GM06990 (cell line): ENCODE data around the gene UFD1.

Experiments
- DNase-seq: peaks from one replicate; pipeline ENCODE4 v3.0.0-alpha.2; 2011; ENCODE audit not compliant: insufficient read length; ENCODE audit errors: extremely low read depth
- H3K27me3 ChIP-seq: replicated peaks from 2 replicates; pipeline ENCODE4 v1.6.0; 2011; ENCODE audit warnings: low read length; ENCODE audit not compliant: control insufficient read depth, insufficient read depth
- H3K36me3 ChIP-seq: 2 replicates; pipeline ENCODE4 v1.5.1; 2011; ENCODE audit warnings: low read length; ENCODE audit not compliant: control insufficient read depth, insufficient read depth
- H3K4me3 ChIP-seq: replicated peaks from 2 replicates; pipeline ENCODE4 v1.5.1; 2011; ENCODE audit warnings: low read depth, mild to moderate bottlenecking, control low read depth, low read length
- TF ChIP-seq, protein P1 (sequence below): IDR thresholded peaks from 2 replicates; pipeline ENCODE4 v1.5.1; 2011; ENCODE audit warnings: low read length, control low read depth, mild to moderate bottlenecking, inconsistent platforms; ENCODE audit not compliant: insufficient read depth, poor library complexity, severe bottlenecking

Gene UFD1

DNA sequence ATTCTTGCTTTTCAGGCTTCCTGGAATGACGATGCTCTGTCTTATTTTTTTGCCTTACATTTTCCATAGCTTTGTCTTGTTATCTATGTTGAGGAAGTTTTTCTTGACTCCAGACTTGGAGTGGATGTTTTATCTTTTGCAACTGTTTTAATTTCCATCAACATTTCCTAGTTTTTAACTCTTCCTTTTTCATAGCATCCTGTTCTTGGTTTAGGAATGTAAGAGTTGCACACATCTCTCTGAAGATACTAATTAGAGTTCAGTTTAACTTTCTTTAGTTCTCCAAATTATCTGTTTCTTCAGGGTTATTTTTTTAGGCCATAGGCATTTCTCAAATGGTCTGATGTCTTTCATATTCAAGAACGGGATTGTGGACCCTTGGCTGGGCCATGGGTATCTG, 34.8 kb upstream of the UFD1 start:
- no peaks in the 10 kb centered on the region for H3K27me3 ChIP-seq
- no peak for DNase-seq
- TF ChIP-seq, protein P1, sequence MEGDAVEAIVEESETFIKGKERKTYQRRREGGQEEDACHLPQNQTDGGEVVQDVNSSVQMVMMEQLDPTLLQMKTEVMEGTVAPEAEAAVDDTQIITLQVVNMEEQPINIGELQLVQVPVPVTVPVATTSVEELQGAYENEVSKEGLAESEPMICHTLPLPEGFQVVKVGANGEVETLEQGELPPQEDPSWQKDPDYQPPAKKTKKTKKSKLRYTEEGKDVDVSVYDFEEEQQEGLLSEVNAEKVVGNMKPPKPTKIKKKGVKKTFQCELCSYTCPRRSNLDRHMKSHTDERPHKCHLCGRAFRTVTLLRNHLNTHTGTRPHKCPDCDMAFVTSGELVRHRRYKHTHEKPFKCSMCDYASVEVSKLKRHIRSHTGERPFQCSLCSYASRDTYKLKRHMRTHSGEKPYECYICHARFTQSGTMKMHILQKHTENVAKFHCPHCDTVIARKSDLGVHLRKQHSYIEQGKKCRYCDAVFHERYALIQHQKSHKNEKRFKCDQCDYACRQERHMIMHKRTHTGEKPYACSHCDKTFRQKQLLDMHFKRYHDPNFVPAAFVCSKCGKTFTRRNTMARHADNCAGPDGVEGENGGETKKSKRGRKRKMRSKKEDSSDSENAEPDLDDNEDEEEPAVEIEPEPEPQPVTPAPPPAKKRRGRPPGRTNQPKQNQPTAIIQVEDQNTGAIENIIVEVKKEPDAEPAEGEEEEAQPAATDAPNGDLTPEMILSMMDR, result no peak
- H3K4me3 ChIP-seq, result no peak overlapping the region
- peaks cover 8% of the 10 kb centered on the region for H3K36me3 ChIP-seq

DNA sequence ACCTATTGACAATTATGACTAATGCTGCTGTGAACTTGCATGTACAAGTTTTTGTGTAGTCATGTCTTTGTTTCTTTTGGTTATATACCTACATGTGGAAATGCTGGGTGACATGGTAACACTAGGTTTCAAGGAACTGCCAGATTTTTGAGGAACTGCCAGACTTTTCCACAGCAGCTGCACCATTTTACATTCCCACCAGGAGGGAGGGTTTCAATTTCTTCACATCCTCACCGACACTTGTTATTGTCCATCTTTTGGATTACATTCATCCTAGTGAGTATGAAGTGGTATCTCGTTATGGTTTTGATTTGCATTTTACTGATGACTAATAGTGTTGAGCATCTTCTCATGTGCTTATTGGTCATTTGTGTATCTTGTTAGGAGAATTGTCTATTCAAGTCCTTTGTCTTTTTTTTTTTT, 31.9 kb upstream of the UFD1 start:
- no peak for DNase-seq
- TF ChIP-seq, protein P1, result no peak
- Histone ChIP-seq H3K36me3 (peaks cover 6% of the 10 kb centered on the region), H3K4me3 (no peak overlapping the region), H3K27me3 (no peaks in the 10 kb centered on the region)

DNA sequence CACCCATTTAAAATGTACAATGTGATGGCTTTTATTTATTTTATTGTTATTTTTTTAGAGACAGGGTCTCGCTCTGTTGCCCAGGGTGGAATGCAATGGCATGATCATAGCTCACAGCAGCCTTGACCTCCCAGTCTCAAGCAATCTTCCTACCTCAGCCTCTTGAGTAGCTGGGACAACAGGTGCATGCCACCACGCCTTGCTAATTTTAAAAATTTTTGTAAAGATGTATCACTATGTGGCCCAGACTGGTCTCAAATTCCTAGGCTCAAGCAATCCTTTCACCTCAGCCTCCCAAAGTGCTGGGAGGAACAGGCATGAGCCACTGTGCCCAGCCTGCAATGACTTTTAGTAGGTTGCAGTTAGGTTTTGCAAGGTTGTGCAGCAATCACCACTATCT, 30.9 kb upstream of the UFD1 start:
- Histone ChIP-seq H3K36me3 (peaks cover 8% of the 10 kb centered on the region), H3K27me3 (no peaks in the 10 kb centered on the region)
- TF ChIP-seq, protein P1, result no peak

DNA sequence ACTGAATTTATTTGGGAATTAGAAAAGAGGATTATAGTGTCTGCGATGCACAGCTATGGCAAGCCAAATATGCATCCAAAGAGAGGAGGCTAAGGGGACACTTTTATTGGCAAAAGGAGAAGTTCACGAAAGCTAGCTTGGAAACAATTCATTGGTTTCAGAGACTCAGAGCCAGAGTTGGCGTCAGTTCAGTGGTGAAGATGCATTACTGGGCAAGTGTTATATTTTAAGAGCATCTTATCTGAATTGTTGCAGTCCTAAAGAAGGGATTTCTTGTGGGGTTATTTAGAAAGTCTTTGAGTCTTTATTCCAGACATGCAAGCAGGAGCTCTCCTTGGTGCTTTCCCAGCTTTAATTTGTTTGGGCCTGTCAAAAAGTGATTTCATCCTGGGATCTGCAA, 30.2 kb upstream of the UFD1 start:
- TF ChIP-seq, protein P1, result no peak
- H3K4me3 ChIP-seq, result no peak overlapping the region
- no peak for DNase-seq
- H3K36me3 ChIP-seq, result peaks cover 7% of the 10 kb centered on the region
- no peaks in the 10 kb centered on the region for H3K27me3 ChIP-seq

More for the DNA sequence above, 30.9 kb upstream of the UFD1 start:
- DNase-seq, result no peak
- no peak overlapping the region for H3K4me3 ChIP-seq

DNA sequence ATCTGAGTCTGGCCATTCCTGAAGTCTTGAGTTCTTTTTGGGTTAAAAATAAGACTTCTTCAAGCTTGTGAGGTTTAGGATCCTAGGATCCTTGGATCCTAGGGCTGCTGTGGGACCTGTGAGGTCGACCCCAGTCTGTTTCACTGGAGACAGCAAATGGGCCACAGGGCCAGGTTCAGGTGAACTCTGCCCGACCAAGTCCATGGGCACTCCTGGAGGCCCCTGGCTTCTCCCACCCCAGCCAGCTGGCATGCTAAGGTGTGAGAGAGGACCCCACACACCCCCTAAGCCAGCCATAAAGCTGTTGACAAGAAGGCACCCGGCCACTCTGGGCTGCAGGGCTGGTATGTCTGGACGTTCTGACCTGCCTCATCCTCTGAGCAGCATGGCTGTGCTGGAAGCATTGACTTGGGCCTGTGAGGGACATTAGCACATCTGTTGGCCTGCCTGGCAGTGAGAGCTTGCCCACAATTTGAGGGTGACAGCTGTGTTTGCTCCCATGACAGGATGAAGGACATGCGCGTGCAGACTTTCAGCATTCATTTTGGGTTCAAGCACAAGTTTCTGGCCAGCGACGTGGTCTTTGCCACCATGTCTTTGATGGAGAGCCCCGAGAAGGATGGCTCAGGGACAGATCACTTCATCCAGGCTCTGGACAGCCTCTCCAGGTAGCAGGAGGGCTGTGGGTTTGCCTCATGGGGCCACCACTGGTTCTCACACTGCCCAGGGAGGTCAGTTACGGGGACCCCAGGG, 29.2 kb upstream of the UFD1 start:
- no peak for DNase-seq
- H3K36me3 ChIP-seq, result peaks cover 6% of the 10 kb centered on the region
- TF ChIP-seq, protein P1, result no peak
- no peaks in the 10 kb centered on the region for H3K27me3 ChIP-seq
- no peak overlapping the region for H3K4me3 ChIP-seq

DNA sequence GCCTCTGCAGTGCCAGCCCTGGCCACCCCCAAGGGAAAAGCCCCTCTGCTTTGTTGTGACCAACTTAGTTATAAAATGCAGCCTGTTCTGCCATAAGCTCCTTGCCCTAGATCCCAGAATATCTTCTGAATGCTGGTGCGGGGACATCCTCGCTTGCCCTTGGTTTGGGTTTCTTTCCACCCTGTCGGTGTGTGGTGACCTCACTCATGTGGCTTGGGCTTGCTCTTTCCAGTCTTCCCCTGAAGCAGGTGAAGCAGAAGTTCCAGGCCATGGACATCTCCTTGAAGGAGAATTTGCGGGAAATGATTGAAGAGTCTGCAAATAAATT, 28.5 kb upstream of the UFD1 start:
- no peak overlapping the region for H3K4me3 ChIP-seq
- TF ChIP-seq, protein P1, result no peak
- no peak for DNase-seq
- no peaks in the 10 kb centered on the region for H3K27me3 ChIP-seq
- H3K36me3 ChIP-seq, result peaks cover 6% of the 10 kb centered on the region
